Measurements from ENCODE around the gene MRPL12.
A peak's percentile ranks its signal among the peaks of the same experiment; 100 is the strongest.

The MRPL12 gene

GRCh38 chr17:81741594-81742452 is 38.7 kb downstream of the MRPL12 start (continued):
- no peak for TF ChIP-seq ATF2 (tag by site-specific recombination; IDR thresholded peaks at IDR 0.05; ENCODE audit: low read depth)
- peak; percentile 42; the same call in 1 of the 2 replicates for TF ChIP-seq ZNF398 (tag by site-specific recombination; IDR thresholded peaks at IDR 0.05)
- no peak for TF ChIP-seq ZNF23 (tag by site-specific recombination; IDR thresholded peaks at IDR 0.05; ENCODE audit: borderline replicate concordance)
- no peak for TF ChIP-seq TCF7L2 (IDR thresholded peaks at IDR 0.05; ENCODE audit: borderline replicate concordance, low read depth, low read length)
- no peak for TF ChIP-seq ZNF121 (tag by site-specific recombination; IDR thresholded peaks at IDR 0.05)
- TF ChIP-seq SP7 (tag by site-specific recombination; IDR thresholded peaks at IDR 0.05) = no peak
- no peak for TF ChIP-seq ZBTB1 (tag by site-specific recombination; IDR thresholded peaks at IDR 0.05)
- peak; percentile 25; the same call in 1 of the 2 replicates for TF ChIP-seq BCL11A (tag by site-specific recombination; IDR thresholded peaks at IDR 0.05; ENCODE audit: low read depth)
- TF ChIP-seq ZNF76 (tag by site-specific recombination; IDR thresholded peaks at IDR 0.05; ENCODE audit: borderline replicate concordance, low read depth) = no peak; the same call in 1 of the 2 replicates
- TF ChIP-seq INSM2 (tag by site-specific recombination; IDR thresholded peaks at IDR 0.05) = no peak
- no peak for TF ChIP-seq ZNF791 (tag by site-specific recombination; IDR thresholded peaks at IDR 0.05)
- peak; percentile 74 for TF ChIP-seq KLF8 (tag by site-specific recombination; IDR thresholded peaks at IDR 0.05)
- no peak for TF ChIP-seq ZNF48 (tag by site-specific recombination; IDR thresholded peaks at IDR 0.05)
- TF ChIP-seq ZNF140 (tag by site-specific recombination; IDR thresholded peaks at IDR 0.05) = no peak
- peak; percentile 39; the same call in 1 of the 2 replicates for TF ChIP-seq KLF9 (tag by site-specific recombination; IDR thresholded peaks at IDR 0.05; ENCODE audit: low read depth)
- TF ChIP-seq ZNF660 (tag by site-specific recombination; IDR thresholded peaks at IDR 0.05) = no peak
- no peak for TF ChIP-seq ZNF658 (tag by site-specific recombination; IDR thresholded peaks at IDR 0.05)
- TF ChIP-seq ZNF221 (tag by site-specific recombination; IDR thresholded peaks at IDR 0.05; ENCODE audit: borderline replicate concordance) = no peak
- TF ChIP-seq MZF1 (tag by site-specific recombination; IDR thresholded peaks at IDR 0.05; ENCODE audit: borderline replicate concordance) = no peak
- TF ChIP-seq ZBTB7A (tag by site-specific recombination; IDR thresholded peaks at IDR 0.05; ENCODE audit: low read depth) = peak; percentile 81; the same call in 1 of the 2 replicates
- TF ChIP-seq ZBTB20 (tag by site-specific recombination; IDR thresholded peaks at IDR 0.05) = peak; percentile 43; the same call in 1 of the 2 replicates
- no peak for TF ChIP-seq PBX3 (CRISPR knock-in tag; IDR thresholded peaks at IDR 0.05)
- no peak for TF ChIP-seq ZNF560 (tag by site-specific recombination; IDR thresholded peaks at IDR 0.05; ENCODE audit: borderline replicate concordance)
- no peak for TF ChIP-seq ZNF776 (tag by site-specific recombination; IDR thresholded peaks at IDR 0.05; ENCODE audit: borderline replicate concordance)
- no peak for TF ChIP-seq OVOL3 (tag by site-specific recombination; IDR thresholded peaks at IDR 0.05)
- no peak for TF ChIP-seq ZIC2 (tag by site-specific recombination; IDR thresholded peaks at IDR 0.05)
- TF ChIP-seq REST (tag by site-specific recombination; IDR thresholded peaks at IDR 0.05) = no peak
- no peak for TF ChIP-seq EGR2 (tag by site-specific recombination; IDR thresholded peaks at IDR 0.05; ENCODE audit: low read depth)
- no peak for TF ChIP-seq ZNF830 (tag by site-specific recombination; IDR thresholded peaks at IDR 0.05; ENCODE audit: low read depth)

Data from HEK293 (cell line).